Fibroblast of lung (primary cell): ENCODE results near the gene DNM1L. TPM values are rescaled to one million over a fixed set of nuclear protein-coding genes. Genes with fewer than 3 reads are reported as not detected.
"Not testable (repeated sequence)": the region's sequence is repeated elsewhere in the genome, so short reads cannot be mapped to it uniquely, and the experiment has no call there.

ENCODE experiments used
- DNase-seq, 2 donors: peaks; one replicate each; pipeline versions ENCODE4 v3.0.0 to v3.0.0-alpha.2; 2010; ENCODE audit warnings: low read depth in 2 of 2
- H2AFZ ChIP-seq: 2 replicates; pipeline ENCODE4 v1.5.1; 2012; ENCODE audit warnings: low read length, control low read depth, inconsistent platforms
- H3K27ac ChIP-seq: 2 replicates; pipeline ENCODE4 v1.5.1; 2011; ENCODE audit warnings: low read length, control low read depth; ENCODE audit not compliant: insufficient read depth
- H3K27me3 ChIP-seq: 2 replicates; pipeline ENCODE4 v1.5.1; 2011; ENCODE audit warnings: mild to moderate bottlenecking, low read length; ENCODE audit not compliant: control insufficient read depth, insufficient read depth
- H3K36me3 ChIP-seq: 2 replicates; pipeline ENCODE4 v1.5.1; 2011; ENCODE audit warnings: low read length; ENCODE audit not compliant: control insufficient read depth, insufficient read depth
- H3K4me1 ChIP-seq: 2 replicates; pipeline ENCODE4 v1.5.1; 2011; ENCODE audit warnings: low read length; ENCODE audit not compliant: control insufficient read depth, insufficient read depth; ENCODE audit errors: extremely low read depth
- H3K4me2 ChIP-seq: 2 replicates; pipeline ENCODE4 v1.5.1; 2011; ENCODE audit warnings: low read length, control low read depth; ENCODE audit not compliant: insufficient read depth; ENCODE audit errors: extremely low read depth
- H3K4me3 ChIP-seq, 4 experiments: fragments of 200-600 bp in 1 of 4; sonication (generic) in 1 of 4; replicated peaks in 1 of 4; 2 replicates each; pipeline ENCODE4 v1.5.1; 2011 to 2016; ENCODE audit warnings: low read length in 4 of 4, low read depth in 3 of 4, mild to moderate bottlenecking in 3 of 4, control low read depth in 2 of 4, inconsistent platforms in 1 of 4, mixed read lengths in 1 of 4; ENCODE audit not compliant: insufficient read depth in 1 of 4; ENCODE audit errors: control extremely low read depth in 1 of 4
- H3K79me2 ChIP-seq: 2 replicates; pipeline ENCODE4 v1.5.1; 2012; ENCODE audit warnings: mild to moderate bottlenecking, low read length, inconsistent platforms; ENCODE audit not compliant: control insufficient read depth, insufficient read depth
- H3K9ac ChIP-seq: 2 replicates; pipeline ENCODE4 v1.5.1; 2011; ENCODE audit warnings: mild to moderate bottlenecking, low read length, control low read depth; ENCODE audit not compliant: insufficient read depth
- H3K9me3 ChIP-seq: 2 replicates; pipeline ENCODE4 v1.5.1; 2012; ENCODE audit warnings: low read depth, low read length; ENCODE audit not compliant: control insufficient read depth, insufficient read depth
- H4K20me1 ChIP-seq: 2 replicates; pipeline ENCODE4 v1.5.1; 2011; ENCODE audit warnings: low read length; ENCODE audit not compliant: control insufficient read depth, insufficient read depth; ENCODE audit errors: extremely low read depth
- CTCF ChIP-seq, 2 donors: IDR thresholded peaks in 1 of 2; conservative IDR thresholded peaks in 1 of 2; 1 replicate in 1 of 2; 2 replicates in 1 of 2; pipeline ENCODE4 v1.5.1; 2011 to 2012; ENCODE audit warnings: low read length in 2 of 2, control low read depth in 1 of 2, inconsistent platforms in 1 of 2, low read depth in 1 of 2, mild to moderate bottlenecking in 1 of 2
- EZH2 ChIP-seq: IDR thresholded peaks from 2 replicates; pipeline ENCODE4 v1.5.1; 2012; ENCODE audit warnings: low read length, control low read depth, mild to moderate bottlenecking; ENCODE audit errors: missing control alignments
- polyA plus RNA-seq, 2 donors: library from polyadenylated mRNA; depleted of rRNA in 1 of 2; stranded (reverse) in 1 of 2; unstranded in 1 of 2; fragments of >200 nt; gene quantifications; 2 replicates each; pipeline ENCODE4 v1.2.1, GENCODE V29; 2011 to 2012; ENCODE audit warnings: missing spikeins in 1 of 2
- total RNA-seq: library from RNA; depleted of rRNA; stranded (reverse); fragments of >200 nt; gene quantifications from 2 replicates; pipeline ENCODE4 v1.2.1, GENCODE V29; 2014

DNM1L gene
- total and polyA plus RNA-seq, 2 donors (not counting 1 experiment from before 2014, with no cell fraction given) = 59.6 to 77.9 TPM

GRCh38 chr12:32718926-32719325, 39.8 kb downstream of the DNM1L start:
- DNase-seq = no peak
- no peak overlapping the region for H3K4me3 ChIP-seq
- H3K9ac ChIP-seq = no peak overlapping the region
- H3K4me1 ChIP-seq = no peaks in the 10 kb centered on the region
- TF ChIP-seq CTCF (conservative IDR thresholded peaks at IDR 0.05 in 1 of 2, IDR thresholded peaks at IDR 0.05 in 1 of 2; ENCODE audit: low read depth in 1 of 2, low read length in 2 of 2) (no peak), EZH2 (no peak)
- H2AFZ ChIP-seq = no peak overlapping the region
- H3K27me3 ChIP-seq = no peaks in the 10 kb centered on the region
- no peak overlapping the region for H3K4me2 ChIP-seq
- H3K9me3 ChIP-seq = no peaks in the 10 kb centered on the region
- H3K27ac ChIP-seq = no peak overlapping the region
- H3K79me2 ChIP-seq = no peaks in the 10 kb centered on the region
- no peaks in the 10 kb centered on the region for H3K36me3 ChIP-seq
- no peaks in the 10 kb centered on the region for H4K20me1 ChIP-seq

GRCh38 chr12:32725308-32725707, 46.2 kb downstream of the DNM1L start:
- not testable (repeated sequence) for H3K27ac ChIP-seq, H4K20me1 ChIP-seq, H3K4me2 ChIP-seq, H3K79me2 ChIP-seq, H3K4me3 ChIP-seq, H2AFZ ChIP-seq, H3K36me3 ChIP-seq, H3K27me3 ChIP-seq, H3K9ac ChIP-seq, H3K4me1 ChIP-seq, DNase-seq, H3K9me3 ChIP-seq

- peaks cover 2% of the 10 kb centered on the region for H3K36me3 ChIP-seq
- TF ChIP-seq CTCF (conservative IDR thresholded peaks at IDR 0.05 in 1 of 2, IDR thresholded peaks at IDR 0.05 in 1 of 2; ENCODE audit: low read depth in 1 of 2, low read length in 2 of 2) = no peak
- TF ChIP-seq EZH2 = no peak
- H4K20me1 ChIP-seq = no peaks in the 10 kb centered on the region
- no peak overlapping the region for H3K4me2 ChIP-seq
- no peak for DNase-seq
- no peak overlapping the region for H3K27ac ChIP-seq
- no peak overlapping the region for H3K9ac ChIP-seq
- no peaks in the 10 kb centered on the region for H3K9me3 ChIP-seq
- no peaks in the 10 kb centered on the region for H3K27me3 ChIP-seq
- no peaks in the 10 kb centered on the region for H3K79me2 ChIP-seq
- no peak overlapping the region for H3K4me3 ChIP-seq
- no peak overlapping the region for H2AFZ ChIP-seq
- no peaks in the 10 kb centered on the region for H3K4me1 ChIP-seq
Observed at GRCh38 chr12:32726286-32726685, 47.2 kb downstream of the DNM1L start.
